Measurements from ENCODE around the gene CACNG5.

DNA sequence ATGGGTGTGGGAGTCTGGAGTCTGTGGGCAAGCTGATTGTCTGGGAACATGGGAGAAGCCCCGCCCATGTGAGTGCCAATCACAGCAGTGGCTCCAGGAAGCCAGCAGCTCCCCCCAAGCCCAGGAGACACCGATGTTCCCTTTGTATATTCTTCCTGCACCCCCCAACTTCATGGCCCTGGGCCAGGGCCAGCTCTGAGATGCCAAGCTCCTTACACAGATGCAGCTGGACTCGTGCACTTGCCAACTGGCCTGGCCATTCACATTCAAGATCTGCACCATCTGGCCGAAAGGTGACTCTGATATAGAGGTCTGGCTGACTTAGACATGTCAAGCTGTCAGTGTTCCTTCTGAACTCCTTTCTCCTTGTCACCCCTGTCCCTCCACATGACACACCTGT is 50.5 kb downstream of the CACNG5 start:
- TF ChIP-seq, protein P1, sequence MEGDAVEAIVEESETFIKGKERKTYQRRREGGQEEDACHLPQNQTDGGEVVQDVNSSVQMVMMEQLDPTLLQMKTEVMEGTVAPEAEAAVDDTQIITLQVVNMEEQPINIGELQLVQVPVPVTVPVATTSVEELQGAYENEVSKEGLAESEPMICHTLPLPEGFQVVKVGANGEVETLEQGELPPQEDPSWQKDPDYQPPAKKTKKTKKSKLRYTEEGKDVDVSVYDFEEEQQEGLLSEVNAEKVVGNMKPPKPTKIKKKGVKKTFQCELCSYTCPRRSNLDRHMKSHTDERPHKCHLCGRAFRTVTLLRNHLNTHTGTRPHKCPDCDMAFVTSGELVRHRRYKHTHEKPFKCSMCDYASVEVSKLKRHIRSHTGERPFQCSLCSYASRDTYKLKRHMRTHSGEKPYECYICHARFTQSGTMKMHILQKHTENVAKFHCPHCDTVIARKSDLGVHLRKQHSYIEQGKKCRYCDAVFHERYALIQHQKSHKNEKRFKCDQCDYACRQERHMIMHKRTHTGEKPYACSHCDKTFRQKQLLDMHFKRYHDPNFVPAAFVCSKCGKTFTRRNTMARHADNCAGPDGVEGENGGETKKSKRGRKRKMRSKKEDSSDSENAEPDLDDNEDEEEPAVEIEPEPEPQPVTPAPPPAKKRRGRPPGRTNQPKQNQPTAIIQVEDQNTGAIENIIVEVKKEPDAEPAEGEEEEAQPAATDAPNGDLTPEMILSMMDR (IDR thresholded peaks at IDR 0.05): no peak
- TF ChIP-seq POLR2A (IDR thresholded peaks at IDR 0.05): no peak
